ENCODE measurements around the gene FNBP1. TPM values are rescaled to one million over a fixed set of nuclear protein-coding genes. Genes with fewer than 3 reads are reported as not detected.
A peak's percentile ranks its signal among the peaks of the same experiment; 100 is the strongest.

FNBP1 gene
- total RNA-seq, 1 donor from 2014 or later = 87.2 TPM

DNA sequence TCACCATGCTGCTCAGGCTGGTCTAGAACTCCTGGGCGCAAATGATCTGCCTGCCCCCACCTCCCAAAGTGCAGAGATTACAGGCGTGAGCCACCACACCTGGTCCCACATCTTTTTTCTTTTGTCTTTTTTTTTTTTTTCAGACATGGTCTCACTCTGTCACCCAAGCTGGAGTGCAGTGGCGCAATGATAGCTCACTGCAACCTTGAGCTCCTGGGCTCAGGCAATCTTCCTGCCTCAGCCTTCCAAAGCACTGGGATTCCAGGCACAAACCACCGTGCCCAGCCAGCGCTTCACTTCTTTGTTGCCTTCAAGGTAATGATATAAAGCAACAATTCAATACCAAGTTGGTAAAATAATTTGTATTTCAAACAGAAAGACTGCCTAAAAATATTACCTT is 128.9 kb downstream of the FNBP1 start:
- Histone ChIP-seq H3K27me3 (no peaks in the 10 kb centered on the region), H3K4me1 (no peaks in the 10 kb centered on the region), H3K4me3 (no peak overlapping the region), H3K36me3 (peaks cover 3 to 16% of the 10 kb centered on the region in 2 donors), H3K27ac (no peak overlapping the region), H3K9me3 (no peaks in the 10 kb centered on the region)
- no peak for DNase-seq (ENCODE audit: low spot score in 2 of 2)
- TF ChIP-seq, protein P1, sequence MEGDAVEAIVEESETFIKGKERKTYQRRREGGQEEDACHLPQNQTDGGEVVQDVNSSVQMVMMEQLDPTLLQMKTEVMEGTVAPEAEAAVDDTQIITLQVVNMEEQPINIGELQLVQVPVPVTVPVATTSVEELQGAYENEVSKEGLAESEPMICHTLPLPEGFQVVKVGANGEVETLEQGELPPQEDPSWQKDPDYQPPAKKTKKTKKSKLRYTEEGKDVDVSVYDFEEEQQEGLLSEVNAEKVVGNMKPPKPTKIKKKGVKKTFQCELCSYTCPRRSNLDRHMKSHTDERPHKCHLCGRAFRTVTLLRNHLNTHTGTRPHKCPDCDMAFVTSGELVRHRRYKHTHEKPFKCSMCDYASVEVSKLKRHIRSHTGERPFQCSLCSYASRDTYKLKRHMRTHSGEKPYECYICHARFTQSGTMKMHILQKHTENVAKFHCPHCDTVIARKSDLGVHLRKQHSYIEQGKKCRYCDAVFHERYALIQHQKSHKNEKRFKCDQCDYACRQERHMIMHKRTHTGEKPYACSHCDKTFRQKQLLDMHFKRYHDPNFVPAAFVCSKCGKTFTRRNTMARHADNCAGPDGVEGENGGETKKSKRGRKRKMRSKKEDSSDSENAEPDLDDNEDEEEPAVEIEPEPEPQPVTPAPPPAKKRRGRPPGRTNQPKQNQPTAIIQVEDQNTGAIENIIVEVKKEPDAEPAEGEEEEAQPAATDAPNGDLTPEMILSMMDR (IDR thresholded peaks at IDR 0.05) = no peak
- intact Hi-C loops (cut with DNase I) = no loop called here

DNA sequence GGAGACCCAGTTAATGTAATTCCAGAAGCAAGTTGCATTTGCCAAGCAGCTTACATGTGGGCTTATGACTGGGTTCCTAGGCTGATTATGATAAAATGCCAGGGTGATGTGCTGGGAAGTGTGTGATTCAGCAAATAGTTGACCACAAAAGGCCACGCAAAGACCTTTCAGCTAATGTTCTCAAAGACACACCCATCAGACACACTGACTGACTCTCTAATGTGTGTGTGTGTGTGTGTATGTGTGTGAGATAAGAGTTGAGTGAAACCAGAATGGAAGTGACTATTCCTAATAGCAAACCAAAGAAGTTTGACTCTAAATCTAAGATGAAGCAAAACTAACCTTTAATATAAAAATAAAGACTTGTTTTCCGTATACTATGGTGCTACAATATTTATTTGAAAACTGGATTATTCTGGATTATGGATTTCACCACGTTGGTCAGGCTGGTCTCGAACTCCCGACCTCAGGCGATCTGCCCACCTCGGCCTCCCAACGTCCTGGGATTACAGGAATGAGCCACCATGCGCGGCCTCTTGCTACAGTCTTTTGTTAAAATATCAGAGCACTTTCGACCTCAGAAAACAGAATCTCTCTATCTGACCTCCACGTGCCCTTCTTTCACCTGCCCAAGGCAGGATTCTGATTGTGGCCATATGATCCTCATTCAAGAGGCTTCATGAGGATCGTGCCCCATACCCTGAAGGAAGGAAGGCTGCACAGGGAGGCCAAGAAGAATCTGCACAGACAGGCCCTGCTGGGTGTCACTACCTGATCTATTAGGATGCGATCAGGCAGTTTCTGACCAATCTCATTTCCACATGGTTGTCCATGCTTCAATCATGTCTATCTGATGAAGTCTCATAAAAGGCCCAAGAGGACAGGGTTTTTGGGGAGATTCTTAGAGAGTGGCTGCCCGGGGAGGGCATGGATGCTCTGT is 132.1 kb downstream of the FNBP1 start:
- no peak overlapping the region for H3K4me3 ChIP-seq
- TF ChIP-seq, protein P1 (IDR thresholded peaks at IDR 0.05) = no peak
- no peak overlapping the region for H3K27ac ChIP-seq
- intact Hi-C loops (cut with DNase I) = no loop called here
- H3K9me3 ChIP-seq = no peaks in the 10 kb centered on the region
- H3K4me1 ChIP-seq = no peaks in the 10 kb centered on the region
- no peaks in the 10 kb centered on the region for H3K27me3 ChIP-seq
- peaks cover 30 to 46% of the 10 kb centered on the region in 2 donors for H3K36me3 ChIP-seq
- DNase-seq (ENCODE audit: low spot score in 2 of 2) = peak in 1 of 2 donors; percentile 73

DNA sequence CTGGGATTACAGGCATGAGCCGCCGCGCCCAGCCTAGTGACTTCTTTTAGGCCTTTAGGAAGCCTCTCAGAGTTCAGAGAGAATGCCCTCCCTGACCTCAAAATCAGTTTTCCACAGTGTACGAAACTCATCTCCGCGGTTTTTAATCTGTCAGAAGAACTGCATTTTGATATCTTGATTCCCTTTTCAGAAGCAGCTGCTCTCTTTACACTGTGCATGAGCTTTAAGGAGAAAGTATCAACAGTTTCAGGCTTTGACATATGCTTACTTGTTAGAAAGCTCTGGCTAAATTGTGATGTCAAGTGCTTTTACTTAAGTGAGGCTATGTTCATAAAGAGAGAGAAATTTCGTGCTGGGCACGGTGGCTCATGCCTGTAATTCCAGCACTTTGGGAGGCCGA is 133.1 kb downstream of the FNBP1 start:
- TF ChIP-seq, protein P1 (IDR thresholded peaks at IDR 0.05) = no peak
- no peak for DNase-seq (ENCODE audit: low spot score in 2 of 2)
- Histone ChIP-seq H3K4me3 (no peak overlapping the region), H3K36me3 (peaks cover 39 to 49% of the 10 kb centered on the region in 2 donors), H3K9me3 (no peaks in the 10 kb centered on the region), H3K27ac (no peak overlapping the region), H3K4me1 (no peaks in the 10 kb centered on the region), H3K27me3 (no peaks in the 10 kb centered on the region)
- intact Hi-C loops (cut with DNase I) = no loop called here

DNA sequence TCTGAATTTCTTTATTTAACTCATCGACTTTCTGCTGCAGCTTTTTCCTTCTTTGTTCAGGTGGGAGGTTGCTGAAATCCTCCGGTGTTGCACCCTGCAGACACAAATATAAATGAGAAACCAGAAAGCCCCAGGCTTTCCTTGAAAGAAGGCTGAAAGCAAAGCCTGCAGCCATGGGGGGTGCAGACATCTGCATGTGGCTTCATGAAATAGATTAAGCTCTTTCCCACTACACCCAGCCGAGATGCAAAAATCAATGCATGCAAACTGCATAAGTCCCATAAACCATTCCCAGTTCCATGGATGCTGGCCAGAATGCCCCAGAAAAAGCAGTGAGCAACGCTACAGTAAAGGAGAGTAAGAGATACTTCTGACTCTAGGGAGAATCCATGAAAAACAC is 134.1 kb downstream of the FNBP1 start:
- no peaks in the 10 kb centered on the region for H3K9me3 ChIP-seq
- intact Hi-C loops (cut with DNase I) = no loop called here
- no peaks in the 10 kb centered on the region for H3K4me1 ChIP-seq
- H3K27ac ChIP-seq = no peak overlapping the region
- H3K4me3 ChIP-seq = no peak overlapping the region
- H3K36me3 ChIP-seq = peaks cover 39 to 50% of the 10 kb centered on the region in 2 donors
- no peak for DNase-seq (ENCODE audit: low spot score in 2 of 2)
- no peaks in the 10 kb centered on the region for H3K27me3 ChIP-seq
- TF ChIP-seq, protein P1 (IDR thresholded peaks at IDR 0.05) = no peak

DNA sequence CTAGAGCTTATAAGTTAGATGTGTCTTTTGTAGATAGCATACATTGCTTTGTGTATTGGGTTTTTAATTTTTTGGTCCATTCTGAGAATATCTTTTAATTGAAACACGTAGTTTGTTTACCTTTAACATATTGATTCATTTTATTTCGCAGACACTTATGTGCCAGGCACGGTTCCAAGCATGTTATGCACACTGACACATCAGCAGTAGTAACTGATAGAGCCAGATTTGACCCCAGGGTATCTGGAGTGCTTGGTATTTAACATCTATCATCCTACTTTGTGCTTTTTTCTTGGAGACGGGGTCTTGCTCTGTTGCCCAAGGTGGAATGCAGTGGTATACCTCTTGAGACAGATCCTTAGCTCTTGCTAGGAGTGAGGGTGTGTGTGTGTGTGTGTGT is 135.8 kb downstream of the FNBP1 start:
- no peak for DNase-seq (ENCODE audit: low spot score in 2 of 2)
- H3K4me1 ChIP-seq = no peaks in the 10 kb centered on the region
- peaks cover 45 to 66% of the 10 kb centered on the region in 2 donors for H3K36me3 ChIP-seq
- no peak overlapping the region for H3K27ac ChIP-seq
- no peaks in the 10 kb centered on the region for H3K9me3 ChIP-seq
- TF ChIP-seq, protein P1 (IDR thresholded peaks at IDR 0.05) = no peak
- H3K4me3 ChIP-seq = no peak overlapping the region
- H3K27me3 ChIP-seq = no peaks in the 10 kb centered on the region
- intact Hi-C loops (cut with DNase I) = no loop called here
